Tibial nerve (tissue), 3 donors: ENCODE measurements around the gene ZNF629.

ENCODE experiments used
- POLR2A ChIP-seq, 2 donors: fragments of 450-650 bp; IDR thresholded peaks; one replicate each; pipeline ENCODE4 v1.6.1; 2017; ENCODE audit warnings: antibody characterized with exemption in 2 of 2, mild to moderate bottlenecking in 2 of 2, moderate library complexity in 2 of 2
- TF ChIP-seq, protein P1 (sequence below), 5 experiments: fragments of 200-600 bp in 3 of 5; fragments of 450-650 bp in 2 of 5; sonication (generic) in 3 of 5; IDR thresholded peaks; one replicate each; pipeline ENCODE4 v1.5.1; 2016 to 2019; ENCODE audit warnings: antibody characterized with exemption in 5 of 5, mild to moderate bottlenecking in 3 of 5, moderate library complexity in 2 of 5

DNA sequence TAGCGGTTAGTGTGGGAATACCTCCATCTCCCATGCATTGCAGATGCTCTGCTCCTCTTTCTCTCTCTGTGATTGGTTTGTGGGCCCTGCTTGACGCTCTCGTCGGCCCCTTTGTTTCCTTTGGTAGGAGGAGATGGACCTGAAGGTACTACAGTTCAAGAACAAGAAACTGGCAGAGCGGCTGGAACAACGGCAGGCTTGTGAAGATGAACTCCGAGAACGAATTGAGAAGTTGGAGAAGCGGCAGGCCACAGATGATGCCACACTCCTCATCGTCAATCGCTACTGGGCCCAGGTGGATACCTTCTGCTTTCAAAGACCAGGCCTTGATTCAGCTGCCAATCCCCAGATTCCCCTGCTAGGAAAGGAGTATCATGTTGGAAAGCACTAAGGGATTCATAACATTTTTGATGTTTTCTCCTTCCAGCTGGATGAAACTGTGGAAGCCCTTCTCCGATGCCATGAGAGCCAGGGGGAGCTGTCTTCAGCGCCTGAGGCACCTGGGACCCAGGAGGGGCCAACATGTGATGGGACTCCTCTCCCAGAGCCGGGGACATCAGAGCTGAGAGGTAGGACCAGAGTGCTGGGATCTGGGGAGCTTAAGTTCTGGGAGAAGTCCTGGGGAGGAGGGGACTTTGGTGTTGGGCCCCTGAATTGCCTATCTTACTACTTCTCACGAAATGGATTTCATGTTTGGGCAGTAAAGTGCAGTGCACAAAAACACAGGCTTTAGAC lies 23.8 kb downstream of the ZNF629 start:
- TF ChIP-seq, protein P1, sequence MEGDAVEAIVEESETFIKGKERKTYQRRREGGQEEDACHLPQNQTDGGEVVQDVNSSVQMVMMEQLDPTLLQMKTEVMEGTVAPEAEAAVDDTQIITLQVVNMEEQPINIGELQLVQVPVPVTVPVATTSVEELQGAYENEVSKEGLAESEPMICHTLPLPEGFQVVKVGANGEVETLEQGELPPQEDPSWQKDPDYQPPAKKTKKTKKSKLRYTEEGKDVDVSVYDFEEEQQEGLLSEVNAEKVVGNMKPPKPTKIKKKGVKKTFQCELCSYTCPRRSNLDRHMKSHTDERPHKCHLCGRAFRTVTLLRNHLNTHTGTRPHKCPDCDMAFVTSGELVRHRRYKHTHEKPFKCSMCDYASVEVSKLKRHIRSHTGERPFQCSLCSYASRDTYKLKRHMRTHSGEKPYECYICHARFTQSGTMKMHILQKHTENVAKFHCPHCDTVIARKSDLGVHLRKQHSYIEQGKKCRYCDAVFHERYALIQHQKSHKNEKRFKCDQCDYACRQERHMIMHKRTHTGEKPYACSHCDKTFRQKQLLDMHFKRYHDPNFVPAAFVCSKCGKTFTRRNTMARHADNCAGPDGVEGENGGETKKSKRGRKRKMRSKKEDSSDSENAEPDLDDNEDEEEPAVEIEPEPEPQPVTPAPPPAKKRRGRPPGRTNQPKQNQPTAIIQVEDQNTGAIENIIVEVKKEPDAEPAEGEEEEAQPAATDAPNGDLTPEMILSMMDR (IDR thresholded peaks at IDR 0.05) = no peak
- no peak for TF ChIP-seq POLR2A (IDR thresholded peaks at IDR 0.05)
